Mucosa of descending colon (tissue), 3 donors: ENCODE results near the gene CILP. TPM values are rescaled to one million over a fixed set of nuclear protein-coding genes. Genes with fewer than 3 reads are reported as not detected.
"Not testable (repeated sequence)": the region's sequence is repeated elsewhere in the genome, so short reads cannot be mapped to it uniquely, and the experiment has no call there.

Experiments used
- ATAC-seq: fragments of 200-7000 bp; cut with Tn5 transposase; one replicate; pipeline ENCODE4 v1.9.1; 2020; ENCODE audit warnings: mild to moderate bottlenecking, moderate library complexity
- DNase-seq, 3 donors: peaks; one replicate each; pipeline ENCODE4 v3.0.0-alpha.2; 2020
- H3K36me3 ChIP-seq: fragments of 200-600 bp; one replicate; pipeline ENCODE4 v1.8.0; 2021; ENCODE audit warnings: low read depth, mild to moderate bottlenecking
- H3K4me1 ChIP-seq: fragments of 200-600 bp; one replicate; pipeline ENCODE4 v1.8.0; 2021; ENCODE audit warnings: low read depth, mild to moderate bottlenecking
- H3K4me3 ChIP-seq: fragments of 200-600 bp; one replicate; pipeline ENCODE4 v1.8.0; 2021; ENCODE audit warnings: mild to moderate bottlenecking
- H3K9me3 ChIP-seq: fragments of 200-600 bp; one replicate; pipeline ENCODE4 v1.8.0; 2021; ENCODE audit warnings: mild to moderate bottlenecking
- CTCF ChIP-seq: fragments of 200-600 bp; IDR thresholded peaks from one replicate; pipeline ENCODE4 v1.8.0; 2022; ENCODE audit warnings: antibody characterized with exemption, mild to moderate bottlenecking
- intact Hi-C, 2 donors: fragments of 100-400 bp; cut with DNase I in 1 of 2; cut with micrococcal nuclease in 1 of 2; formaldehyde crosslinking; loops; one replicate each; pipeline versions ENCODE4 v1.11.0 to v1.11.1; 2022; cut with DNase I, micrococcal nuclease
- total RNA-seq, 3 donors: library from RNA; stranded (reverse); fragmentation: NEBNext Ultra II Directional in 2 of 3; extraction: Animal tissue kit (Norgen Biotek cat#: 25700) in 2 of 3; gene quantifications; one replicate each; pipeline versions ENCODE4 v1.2.1 to v1.2.4, GENCODE V29; 2021 to 2023
- donor health status: DM: no; HTN: no; CAD: no; lungs with moderate emphysema.
- donor health status: DM: no; HTN: no; CAD: no.
- donor health status: DM: no; HTN: yes; CAD: no.

Gene CILP
- total RNA-seq, 3 donors from 2014 or later, result 2.7 to 14.7 (median 10.3) TPM

- Histone ChIP-seq H3K4me1 (peaks cover 17% of the 10 kb centered on the region), H3K36me3 (no peaks in the 10 kb centered on the region), H3K4me3 (no peak overlapping the region), H3K9me3 (no peaks in the 10 kb centered on the region)
- DNase-seq (no peak), ATAC-seq (no peak)
- no peak for TF ChIP-seq CTCF
- intact Hi-C loops, result no loop called here
Observed at GRCh38 chr15:65182538-65182937, 28.7 kb downstream of the CILP start.

GRCh38 chr15:65181582-65182353, 29.5 kb downstream of the CILP start:
- H3K4me3 ChIP-seq, DNase-seq, H3K9me3 ChIP-seq, intact Hi-C loops, H3K36me3 ChIP-seq, ATAC-seq: not testable (repeated sequence)
- peaks cover 17% of the 10 kb centered on the region for H3K4me1 ChIP-seq

GRCh38 chr15:65180167-65180566, 31.1 kb downstream of the CILP start:
- no peaks in the 10 kb centered on the region for H3K36me3 ChIP-seq
- DNase-seq (no peak), ATAC-seq (no peak)
- H3K4me1 ChIP-seq, result peaks cover 17% of the 10 kb centered on the region
- no peak overlapping the region for H3K4me3 ChIP-seq
- no peak for TF ChIP-seq CTCF
- H3K9me3 ChIP-seq, result no peaks in the 10 kb centered on the region
- intact Hi-C loops, result no loop called here

- H3K36me3 ChIP-seq, result no peaks in the 10 kb centered on the region
- H3K4me3 ChIP-seq, result no peak overlapping the region
- TF ChIP-seq CTCF, result no peak
- DNase-seq, result no peak
- ATAC-seq, result no peak
- intact Hi-C loops, result no loop called here
- H3K9me3 ChIP-seq, result no peaks in the 10 kb centered on the region
- H3K4me1 ChIP-seq, result peaks cover 10% of the 10 kb centered on the region
Observed at GRCh38 chr15:65177901-65178300, 33.4 kb downstream of the CILP start.

GRCh38 chr15:65176056-65176455, 35.2 kb downstream of the CILP start:
- intact Hi-C loops, result no loop called here
- no peaks in the 10 kb centered on the region for H3K4me1 ChIP-seq
- ATAC-seq, result no peak
- TF ChIP-seq CTCF, result no peak
- H3K4me3 ChIP-seq, result no peak overlapping the region
- H3K36me3 ChIP-seq, result no peaks in the 10 kb centered on the region
- no peaks in the 10 kb centered on the region for H3K9me3 ChIP-seq
- no peak for DNase-seq

GRCh38 chr15:65175511-65175910, 35.8 kb downstream of the CILP start:
- no peak for ATAC-seq
- no peaks in the 10 kb centered on the region for H3K36me3 ChIP-seq
- DNase-seq, result no peak
- H3K4me1 ChIP-seq, result no peaks in the 10 kb centered on the region
- TF ChIP-seq CTCF, result no peak
- no peaks in the 10 kb centered on the region for H3K9me3 ChIP-seq
- intact Hi-C loops, result no loop called here
- H3K4me3 ChIP-seq, result no peak overlapping the region
